Measurements from ENCODE around the gene TNS1.

The TNS1 gene

GRCh38 chr2:217897091-217897715 lies 105.6 kb downstream of the TNS1 start:
- no peaks in the 10 kb centered on the region for H3K79me2 ChIP-seq (ENCODE audit: insufficient read depth, low read length)
- no peaks in the 10 kb centered on the region; the same call in 1 of the 2 replicates for H3K36me3 ChIP-seq (ENCODE audit: insufficient read depth, low read length)
- no peaks in the 10 kb centered on the region for H3K9me2 ChIP-seq (replicated peaks; ENCODE audit: low read depth, low read length)
- no peak overlapping the region for H3K4me3 ChIP-seq (ENCODE audit: low read length, poor library complexity, severe bottlenecking)
- H2AFZ ChIP-seq (ENCODE audit: low read length): no peak overlapping the region
- H3K4me2 ChIP-seq (ENCODE audit: low read depth, low read length, poor library complexity, severe bottlenecking): no peak overlapping the region
- TF ChIP-seq EZH2phosphoT487 (IDR thresholded peaks at IDR 0.05; ENCODE audit: borderline replicate concordance) (no peak), CTCF (conservative IDR thresholded peaks at IDR 0.05; ENCODE audit: low read length) (no peak)
- H3K9ac ChIP-seq (ENCODE audit: low read depth, low read length, poor library complexity, severe bottlenecking): no peak overlapping the region
- peaks cover 6% of the 10 kb centered on the region for H3K4me1 ChIP-seq (ENCODE audit: insufficient read depth, low read length, poor library complexity, severe bottlenecking)
- H4K20me1 ChIP-seq (ENCODE audit: insufficient read depth, low read length, poor library complexity, severe bottlenecking): no peaks in the 10 kb centered on the region
- no peaks in the 10 kb centered on the region for H3K9me3 ChIP-seq (ENCODE audit: insufficient read depth, low read depth, low read length)
- H3K27me3 ChIP-seq (ENCODE audit: insufficient read depth, low read length, poor library complexity, severe bottlenecking): no peaks in the 10 kb centered on the region
- H3F3A ChIP-seq (ENCODE audit: low read depth): no peaks in the 10 kb centered on the region

GRCh38 chr2:217895070-217895635 lies 107.6 kb downstream of the TNS1 start:
- H3K9ac ChIP-seq (ENCODE audit: low read depth, low read length, poor library complexity, severe bottlenecking): no peak overlapping the region
- no peak overlapping the region for H2AFZ ChIP-seq (ENCODE audit: low read length)
- no peaks in the 10 kb centered on the region; the same call in 1 of the 2 replicates for H3K36me3 ChIP-seq (ENCODE audit: insufficient read depth, low read length)
- peaks cover 6% of the 10 kb centered on the region for H3K4me1 ChIP-seq (ENCODE audit: insufficient read depth, low read length, poor library complexity, severe bottlenecking)
- no peaks in the 10 kb centered on the region for H3K79me2 ChIP-seq (ENCODE audit: insufficient read depth, low read length)
- H3K9me2 ChIP-seq (replicated peaks; ENCODE audit: low read depth, low read length): no peaks in the 10 kb centered on the region
- H3K27me3 ChIP-seq (ENCODE audit: insufficient read depth, low read length, poor library complexity, severe bottlenecking): no peaks in the 10 kb centered on the region
- H3K9me3 ChIP-seq (ENCODE audit: insufficient read depth, low read depth, low read length): no peaks in the 10 kb centered on the region
- H3F3A ChIP-seq (ENCODE audit: low read depth): no peaks in the 10 kb centered on the region
- no peak for TF ChIP-seq CTCF (conservative IDR thresholded peaks at IDR 0.05; ENCODE audit: low read length)
- TF ChIP-seq EZH2phosphoT487 (IDR thresholded peaks at IDR 0.05; ENCODE audit: borderline replicate concordance): no peak
- no peak overlapping the region for H3K4me3 ChIP-seq (ENCODE audit: low read length, poor library complexity, severe bottlenecking)
- H4K20me1 ChIP-seq (ENCODE audit: insufficient read depth, low read length, poor library complexity, severe bottlenecking): no peaks in the 10 kb centered on the region
- H3K4me2 ChIP-seq (ENCODE audit: low read depth, low read length, poor library complexity, severe bottlenecking): no peak overlapping the region

- Histone ChIP-seq H3K4me2 (ENCODE audit: low read depth, low read length, poor library complexity, severe bottlenecking) (no peak overlapping the region), H3K9ac (ENCODE audit: low read depth, low read length, poor library complexity, severe bottlenecking) (no peak overlapping the region), H4K20me1 (ENCODE audit: insufficient read depth, low read length, poor library complexity, severe bottlenecking) (no peaks in the 10 kb centered on the region), H3F3A (ENCODE audit: low read depth) (no peaks in the 10 kb centered on the region), H3K27me3 (ENCODE audit: insufficient read depth, low read length, poor library complexity, severe bottlenecking) (no peaks in the 10 kb centered on the region), H3K9me3 (ENCODE audit: insufficient read depth, low read depth, low read length) (no peaks in the 10 kb centered on the region), H3K4me3 (ENCODE audit: low read length, poor library complexity, severe bottlenecking) (no peak overlapping the region), H3K4me1 (ENCODE audit: insufficient read depth, low read length, poor library complexity, severe bottlenecking) (no peaks in the 10 kb centered on the region), H3K79me2 (ENCODE audit: insufficient read depth, low read length) (no peaks in the 10 kb centered on the region), H3K36me3 (ENCODE audit: insufficient read depth, low read length) (no peaks in the 10 kb centered on the region; the same call in 1 of the 2 replicates), H3K9me2 (replicated peaks; ENCODE audit: low read depth, low read length) (no peaks in the 10 kb centered on the region), H2AFZ (ENCODE audit: low read length) (no peak overlapping the region)
- no peak for TF ChIP-seq CTCF (conservative IDR thresholded peaks at IDR 0.05; ENCODE audit: low read length)
- no peak for TF ChIP-seq EZH2phosphoT487 (IDR thresholded peaks at IDR 0.05; ENCODE audit: borderline replicate concordance)
These were observed 109.4 kb downstream of the TNS1 start for GRCh38 chr2:217893440-217893839.

Measured in Loucy (cell line).